GM12878 (cell line): ENCODE measurements around the gene STEAP1B. TPM values are rescaled to one million over a fixed set of nuclear protein-coding genes. Genes with fewer than 3 reads are reported as not detected.

Experiments used
- ATAC-seq: fragments of 200-7000 bp; cut with Tn5 transposase; 3 replicates; pipeline ENCODE4 v1.9.1; 2020; ENCODE audit warnings: mild to moderate bottlenecking, moderate library complexity
- BruUV-seq: library from RNA; stranded (reverse); fragments of 400-500 nt; replicated peaks from 2 replicates; lab custom pipeline; 2021; lab: Mats Ljungman, UMichigan
- CTCF ChIA-PET: fragments of 300-600 bp; sonication (Branson Sonifier 250); formaldehyde crosslinking; extraction: SDS; loops from one replicate; lab custom pipeline; 2021; ENCODE audit warnings: inconsistent platforms; lab: Yijun Ruan, JAX
- POLR2A ChIA-PET: fragments of 350-600 bp; formaldehyde crosslinking; extraction: SDS; loops from one replicate; lab custom pipeline; 2021; ENCODE audit warnings: inconsistent platforms; lab: Charles Lee
- RAD21 ChIA-PET: fragments of 300-600 bp; sonication (Branson Sonifier 250); formaldehyde crosslinking; loops from one replicate; lab custom pipeline; 2023; ENCODE audit warnings: antibody characterized with exemption; ENCODE audit not compliant: unreplicated experiment; lab: Charles Lee
- SMC1A ChIA-PET: fragments of 300-600 bp; sonication (Branson Sonifier 250); formaldehyde crosslinking; loops from one replicate; lab custom pipeline; 2023; ENCODE audit not compliant: unreplicated experiment, uncharacterized antibody; lab: Charles Lee
- DNase-seq: peaks from one replicate; pipeline ENCODE4 v3.0.0-alpha.2; 2011; ENCODE audit warnings: low read depth, low spot score
- FAIRE-seq: peaks from 3 replicates; lab custom pipeline; 2011; peaks lifted over from hg19 to GRCh38; lab: Jason Lieb, UNC
- H2AFZ ChIP-seq: 2 replicates; pipeline ENCODE4 v1.6.0; 2011; ENCODE audit warnings: low read depth, low read length, control low read depth; ENCODE audit not compliant: control insufficient read depth
- H3K27ac ChIP-seq: 2 replicates; pipeline ENCODE4 v1.5.1; 2011; ENCODE audit warnings: control low read depth; ENCODE audit not compliant: control insufficient read depth, insufficient read depth
- H3K27me3 ChIP-seq, 2 experiments: replicated peaks in 1 of 2; 2 replicates each; pipeline versions ENCODE4 v1.6.0 to v1.6.1; 2011; ENCODE audit warnings: low read length in 1 of 2; ENCODE audit not compliant: control insufficient read depth in 2 of 2, insufficient read depth in 2 of 2
- H3K36me3 ChIP-seq, 2 experiments: 2 replicates each; pipeline ENCODE4 v1.5.1; 2011; ENCODE audit warnings: low read length in 1 of 2; ENCODE audit not compliant: control insufficient read depth in 2 of 2, insufficient read depth in 2 of 2
- H3K4me1 ChIP-seq: 2 replicates; pipeline ENCODE4 v1.6.1; 2011; ENCODE audit warnings: mild to moderate bottlenecking, low read length, moderate library complexity, mixed read lengths; ENCODE audit not compliant: control insufficient read depth, insufficient read depth
- H3K4me2 ChIP-seq: 2 replicates; pipeline ENCODE4 v1.6.0; 2011; ENCODE audit warnings: control low read depth; ENCODE audit not compliant: control insufficient read depth, insufficient read depth
- H3K4me3 ChIP-seq: fragments of 200-600 bp; sonication (generic); 2 replicates; pipeline ENCODE4 v1.5.1; 2016
- H3K79me2 ChIP-seq: 2 replicates; pipeline ENCODE4 v1.6.0; 2011; ENCODE audit warnings: low read length; ENCODE audit not compliant: control insufficient read depth, insufficient read depth
- H3K9ac ChIP-seq: 2 replicates; pipeline ENCODE4 v1.8.0; 2011; ENCODE audit warnings: low read length, control low read depth, mixed read lengths; ENCODE audit not compliant: control insufficient read depth, insufficient read depth
- H3K9me3 ChIP-seq: replicated peaks from 3 replicates; pipeline ENCODE4 v1.5.1; 2011; ENCODE audit warnings: mild to moderate bottlenecking, low read length; ENCODE audit not compliant: control insufficient read depth, insufficient read depth
- H4K20me1 ChIP-seq: 2 replicates; pipeline ENCODE4 v1.6.0; 2011; ENCODE audit not compliant: control insufficient read depth, insufficient read depth
- CBX3 ChIP-seq: fragments of 200-600 bp; sonication (generic); IDR thresholded peaks from 2 replicates; pipeline ENCODE4 v1.6.1; 2016; ENCODE audit warnings: low read depth, borderline replicate concordance
- CREB1 ChIP-seq: IDR thresholded peaks from 2 replicates; pipeline ENCODE4 v1.6.1; 2012; ENCODE audit warnings: low read depth, mild to moderate bottlenecking, inconsistent platforms
- KLF5 ChIP-seq: fragments of 450-650 bp; IDR thresholded peaks from 2 replicates; pipeline ENCODE4 v1.6.1; 2014; ENCODE audit warnings: mild to moderate bottlenecking; ENCODE audit not compliant: partially characterized antibody
- NKRF ChIP-seq: fragments of 450-650 bp; conservative IDR thresholded peaks from 2 replicates; pipeline ENCODE4 v1.6.1; 2017; ENCODE audit warnings: mild to moderate bottlenecking, moderate library complexity
- POLR2AphosphoS2 ChIP-seq: IDR thresholded peaks from 2 replicates; pipeline ENCODE4 v1.6.1; 2011; ENCODE audit warnings: low read depth, mild to moderate bottlenecking, low read length, improper control_type of control experiment, moderate library complexity
- POLR2AphosphoS5 ChIP-seq: IDR thresholded peaks from 2 replicates; pipeline ENCODE4 v1.6.1; 2011; ENCODE audit warnings: mild to moderate bottlenecking, low read length, inconsistent platforms
- SMAD5 ChIP-seq: IDR thresholded peaks from 2 replicates; pipeline ENCODE4 v1.6.1; 2016; ENCODE audit warnings: antibody characterized with exemption, low read depth
- WGBS: methylation state at CpG from one replicate; pipeline ENCODE4 v1.1.6; 2016; ENCODE audit warnings: low lambda C conversion rate; ENCODE audit not compliant: insufficient replicate concordance, insufficient coverage; ENCODE audit errors: missing lambda C conversion rate; 5-methylcytosine and 5-hydroxymethylcytosine counted together
- in situ Hi-C: fragments of 300-500 bp; cut with MboI; formaldehyde crosslinking; loops from 9 replicates; pipeline ENCODE4 v1.14.3; 2018; ENCODE audit warnings: mixed read lengths
- intact Hi-C: fragments of 100-400 bp; cut with micrococcal nuclease; formaldehyde crosslinking; loops from one replicate; pipeline ENCODE4 v1.14.2; 2022; ENCODE audit not compliant: unreplicated experiment
- polyA plus RNA-seq, 11 experiments: library from polyadenylated mRNA; depleted of rRNA in 4 of 11; unstranded in 6 of 11; stranded (reverse) in 5 of 11; fragments of >200 nt; fragmentation: Nextera tagmentation in 4 of 11; fragmentation: Illumina TruSeq in 1 of 11; extraction: Ambion mirVana in 4 of 11; extraction: Trizol in 1 of 11; gene quantifications; 1 replicate in 1 of 11; 2 replicates in 10 of 11; pipeline versions ENCODE4 v1.2.1 to v1.2.3, GENCODE V29; 2011 to 2016; ENCODE audit warnings: inconsistent platforms in 2 of 11, missing spikeins in 2 of 11, low read depth in 1 of 11
- total RNA-seq, 4 experiments: library from RNA; depleted of rRNA in 3 of 4; stranded (reverse); fragments of >200 nt in 3 of 4; fragmentation: Illumina TruSeq in 1 of 4; extraction: Trizol in 1 of 4; gene quantifications; 2 replicates each; pipeline versions ENCODE4 v1.2.1 to v1.2.3, GENCODE V29; 2013 to 2021
- TF ChIP-seq, protein P1 (sequence below): IDR thresholded peaks from 2 replicates; pipeline ENCODE4 v1.6.1; 2012; ENCODE audit warnings: low read depth, low read length, improper control_type of control experiment
- TF ChIP-seq, protein P2 (sequence below): fragments of 450-650 bp; IDR thresholded peaks from 2 replicates; pipeline ENCODE4 v1.6.1; 2016; ENCODE audit warnings: mild to moderate bottlenecking, moderate library complexity, borderline replicate concordance

STEAP1B gene
- total and polyA plus RNA-seq, 10 of the 15 experiments (the other 5 are each of a cell fraction or from before 2014, with no cell fraction given), result 0.14 TPM; not detected in 9

GRCh38 chr7:22420973-22421635, 78.9 kb downstream of the STEAP1B start:
- ChIA-PET CTCF (interaction anchor here (1.0 to 1.6 kb wide), 2 partner anchors 12 to 17 kb away, joined by 3 to 5 read pairs; no protein-coding TSS in a partner anchor), POLR2A (no interaction called here)

More at GRCh38 chr7:22420973-22421635, 78.9 kb downstream of the STEAP1B start:
- ChIA-PET SMC1A (interaction anchor here (0.8 to 1.8 kb wide), 7 partner anchors 10 to 170 kb away, joined by 3 to 6 read pairs (median 3); no protein-coding TSS in a partner anchor), RAD21 (interaction anchor here (1.4 kb wide), 1 partner anchor 24 kb away, joined by 4 read pairs; no protein-coding TSS in a partner anchor)
- no peaks in the 10 kb centered on the region for H3K79me2 ChIP-seq
- H3K4me1 ChIP-seq, result peaks cover 3% of the 10 kb centered on the region; the same call in 1 of the 2 replicates
- TF ChIP-seq CREB1 (no peak), KLF5 (no peak), POLR2AphosphoS2 (no peak), SMAD5 (no peak), POLR2AphosphoS5 (no peak), NKRF (no peak), CBX3 (no peak)
- TF ChIP-seq, protein P1, sequence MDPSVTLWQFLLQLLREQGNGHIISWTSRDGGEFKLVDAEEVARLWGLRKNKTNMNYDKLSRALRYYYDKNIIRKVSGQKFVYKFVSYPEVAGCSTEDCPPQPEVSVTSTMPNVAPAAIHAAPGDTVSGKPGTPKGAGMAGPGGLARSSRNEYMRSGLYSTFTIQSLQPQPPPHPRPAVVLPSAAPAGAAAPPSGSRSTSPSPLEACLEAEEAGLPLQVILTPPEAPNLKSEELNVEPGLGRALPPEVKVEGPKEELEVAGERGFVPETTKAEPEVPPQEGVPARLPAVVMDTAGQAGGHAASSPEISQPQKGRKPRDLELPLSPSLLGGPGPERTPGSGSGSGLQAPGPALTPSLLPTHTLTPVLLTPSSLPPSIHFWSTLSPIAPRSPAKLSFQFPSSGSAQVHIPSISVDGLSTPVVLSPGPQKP, result no peak
- TF ChIP-seq, protein P2, sequence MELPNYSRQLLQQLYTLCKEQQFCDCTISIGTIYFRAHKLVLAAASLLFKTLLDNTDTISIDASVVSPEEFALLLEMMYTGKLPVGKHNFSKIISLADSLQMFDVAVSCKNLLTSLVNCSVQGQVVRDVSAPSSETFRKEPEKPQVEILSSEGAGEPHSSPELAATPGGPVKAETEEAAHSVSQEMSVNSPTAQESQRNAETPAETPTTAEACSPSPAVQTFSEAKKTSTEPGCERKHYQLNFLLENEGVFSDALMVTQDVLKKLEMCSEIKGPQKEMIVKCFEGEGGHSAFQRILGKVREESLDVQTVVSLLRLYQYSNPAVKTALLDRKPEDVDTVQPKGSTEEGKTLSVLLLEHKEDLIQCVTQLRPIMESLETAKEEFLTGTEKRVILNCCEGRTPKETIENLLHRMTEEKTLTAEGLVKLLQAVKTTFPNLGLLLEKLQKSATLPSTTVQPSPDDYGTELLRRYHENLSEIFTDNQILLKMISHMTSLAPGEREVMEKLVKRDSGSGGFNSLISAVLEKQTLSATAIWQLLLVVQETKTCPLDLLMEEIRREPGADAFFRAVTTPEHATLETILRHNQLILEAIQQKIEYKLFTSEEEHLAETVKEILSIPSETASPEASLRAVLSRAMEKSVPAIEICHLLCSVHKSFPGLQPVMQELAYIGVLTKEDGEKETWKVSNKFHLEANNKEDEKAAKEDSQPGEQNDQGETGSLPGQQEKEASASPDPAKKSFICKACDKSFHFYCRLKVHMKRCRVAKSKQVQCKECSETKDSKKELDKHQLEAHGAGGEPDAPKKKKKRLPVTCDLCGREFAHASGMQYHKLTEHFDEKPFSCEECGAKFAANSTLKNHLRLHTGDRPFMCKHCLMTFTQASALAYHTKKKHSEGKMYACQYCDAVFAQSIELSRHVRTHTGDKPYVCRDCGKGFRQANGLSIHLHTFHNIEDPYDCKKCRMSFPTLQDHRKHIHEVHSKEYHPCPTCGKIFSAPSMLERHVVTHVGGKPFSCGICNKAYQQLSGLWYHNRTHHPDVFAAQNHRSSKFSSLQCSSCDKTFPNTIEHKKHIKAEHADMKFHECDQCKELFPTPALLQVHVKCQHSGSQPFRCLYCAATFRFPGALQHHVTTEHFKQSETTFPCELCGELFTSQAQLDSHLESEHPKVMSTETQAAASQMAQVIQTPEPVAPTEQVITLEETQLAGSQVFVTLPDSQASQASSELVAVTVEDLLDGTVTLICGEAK, result no peak
- no peak overlapping the region for H3K27ac ChIP-seq
- H3K9me3 ChIP-seq, result no peaks in the 10 kb centered on the region
- no peaks in the 10 kb centered on the region for H4K20me1 ChIP-seq
- H2AFZ ChIP-seq, result no peak overlapping the region
- ATAC-seq, result no peak
- H3K36me3 ChIP-seq, result no peaks in the 10 kb centered on the region
- H3K4me3 ChIP-seq, result no peak overlapping the region
- no peak overlapping the region for H3K4me2 ChIP-seq
- in situ Hi-C loops (no loop called here), intact Hi-C loops (no loop called here)
- H3K27me3 ChIP-seq, result no peaks in the 10 kb centered on the region; a peak in 1 of 4 replicates
- FAIRE-seq, result no peak
- whole genome bisulfite sequencing, result 32% methylated on average over 2 of the region's 2 CpGs
- BruUV-seq, result no TSS peak
- H3K9ac ChIP-seq, result no peak overlapping the region
- no peak for DNase-seq
